ENCODE measurements around the gene CAPN3.
"Not testable (repeated sequence)": the region's sequence is repeated elsewhere in the genome, so short reads cannot be mapped to it uniquely, and the experiment has no call there.

Gene CAPN3

DNA sequence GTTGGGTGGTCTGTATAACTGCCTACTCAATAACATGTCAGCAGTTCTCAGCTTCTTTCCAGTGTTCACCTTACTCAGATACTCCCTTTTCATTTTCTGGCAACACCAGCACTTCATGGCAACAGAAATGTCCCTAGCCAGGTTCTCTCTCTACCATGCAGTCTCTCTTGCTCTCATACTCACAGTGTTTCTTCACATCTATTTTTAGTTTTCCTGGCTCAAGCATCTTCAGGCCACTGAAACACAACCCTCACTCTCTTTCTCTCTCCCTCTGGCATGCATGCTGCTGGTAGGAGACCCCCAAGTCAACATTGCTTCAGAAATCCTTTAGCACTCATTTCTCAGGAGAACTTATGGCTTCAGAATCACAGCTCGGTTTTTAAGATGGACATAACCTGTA is at the start of gene CAPN3:
CAPN3 (plus strand) TSS at position 253 of the 400 bp plus-strand sequence. CDS start 305 bp downstream, outside the sequence.
- POLR2A ChIA-PET: no interaction called here
- no peak for DNase-seq (ENCODE audit: extremely low spot score)
- CTCF ChIA-PET: no interaction called here
- TF ChIP-seq CTCF (IDR thresholded peaks at IDR 0.05; ENCODE audit: control extremely low read depth, extremely low read depth, low read depth, missing control alignments): no peak

DNA sequence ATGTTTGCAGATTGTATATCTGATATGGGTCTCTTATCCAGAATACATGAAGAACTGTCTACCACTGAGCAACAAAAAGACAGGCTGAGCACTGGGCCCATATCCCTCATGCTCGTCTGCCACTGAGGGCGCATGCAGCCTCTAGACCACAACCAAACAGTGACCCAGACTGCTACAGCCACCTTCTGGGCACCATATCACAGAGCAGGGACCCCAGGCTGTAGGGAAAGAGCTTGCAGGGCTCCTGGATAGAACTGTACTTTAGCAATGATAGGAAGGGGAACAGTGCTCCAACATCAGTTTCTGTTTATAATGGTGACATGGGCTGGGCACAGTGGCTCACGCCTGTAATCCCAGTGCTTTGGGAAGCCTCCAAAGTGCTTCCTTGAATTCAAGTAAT is 45.8 kb upstream of the CAPN3 start:
- POLR2A ChIA-PET: no interaction called here
- DNase-seq (ENCODE audit: extremely low spot score): no peak
- no peak for TF ChIP-seq CTCF (IDR thresholded peaks at IDR 0.05; ENCODE audit: control extremely low read depth, extremely low read depth, low read depth, missing control alignments)
- CTCF ChIA-PET: interaction anchor here (1.7 kb wide), 1 partner anchor 21 kb away, joined by 4 read pairs; no protein-coding TSS in a partner anchor

- CTCF ChIA-PET: interaction anchor here (1.7 kb wide), 1 partner anchor 20 kb away, joined by 4 read pairs; no protein-coding TSS in a partner anchor
- no peak for TF ChIP-seq CTCF (IDR thresholded peaks at IDR 0.05; ENCODE audit: control extremely low read depth, extremely low read depth, low read depth, missing control alignments)
- POLR2A ChIA-PET: interaction anchor here (0.7 kb wide), 1 partner anchor 153 kb away, joined by 3 read pairs; no protein-coding TSS in a partner anchor
- no peak for DNase-seq (ENCODE audit: extremely low spot score)
Observed at GRCh38 chr15:42314818-42315217, 44.5 kb upstream of the CAPN3 start.

DNA sequence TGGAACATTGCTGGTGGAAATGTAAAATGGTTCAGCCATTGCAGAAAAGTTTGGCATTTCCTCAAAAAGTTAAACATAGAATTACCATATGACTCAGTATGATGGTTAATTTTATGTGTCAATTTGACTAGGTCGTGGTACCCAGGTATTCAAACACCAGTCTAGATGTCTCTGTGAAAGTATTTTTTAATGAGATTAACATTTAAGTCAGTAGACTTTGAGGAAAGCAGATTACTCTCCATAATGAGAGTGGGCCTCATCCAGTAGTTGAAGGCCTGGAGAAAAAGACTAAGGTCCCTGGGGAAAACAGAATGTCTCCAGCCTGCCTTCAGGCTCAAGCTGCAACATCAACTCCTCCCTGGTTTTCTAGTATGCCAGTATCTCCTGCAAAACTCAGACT is 43.8 kb upstream of the CAPN3 start:
- ChIA-PET CTCF (no interaction called here), POLR2A (no interaction called here)
- TF ChIP-seq CTCF (IDR thresholded peaks at IDR 0.05; ENCODE audit: control extremely low read depth, extremely low read depth, low read depth, missing control alignments): no peak
- DNase-seq (ENCODE audit: extremely low spot score): no peak

DNA sequence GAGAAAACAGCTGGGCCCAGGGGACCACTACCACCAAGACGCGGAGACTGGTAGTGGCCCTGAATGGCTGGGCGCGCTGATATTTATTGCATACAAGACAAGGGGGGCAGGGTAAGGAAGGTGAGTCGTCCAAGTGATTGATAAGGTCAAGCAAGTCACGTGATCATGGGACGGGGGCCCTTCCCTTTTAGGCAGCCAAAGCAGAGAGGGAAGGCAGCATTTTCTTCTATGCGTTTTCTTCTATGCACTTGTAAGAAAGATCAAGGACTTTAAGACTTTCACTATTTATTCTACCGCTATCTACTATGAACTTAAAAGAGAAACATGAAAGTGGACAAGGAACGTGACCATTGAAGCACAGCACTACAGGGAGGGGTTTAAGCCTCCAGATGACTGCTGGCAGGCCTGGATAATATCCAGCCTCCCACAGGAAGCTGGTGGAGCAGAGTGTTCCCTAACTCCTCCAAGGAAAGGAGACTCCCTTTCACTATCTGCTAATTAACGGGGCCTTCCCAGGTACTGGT is 43.0 kb upstream of the CAPN3 start:
- POLR2A ChIA-PET; DNase-seq (ENCODE audit: extremely low spot score): not testable (repeated sequence)
- CTCF ChIA-PET: interaction anchor here (4.2 kb wide), 1 partner anchor 13 kb away, joined by 15 read pairs; no protein-coding TSS in a partner anchor

DNA sequence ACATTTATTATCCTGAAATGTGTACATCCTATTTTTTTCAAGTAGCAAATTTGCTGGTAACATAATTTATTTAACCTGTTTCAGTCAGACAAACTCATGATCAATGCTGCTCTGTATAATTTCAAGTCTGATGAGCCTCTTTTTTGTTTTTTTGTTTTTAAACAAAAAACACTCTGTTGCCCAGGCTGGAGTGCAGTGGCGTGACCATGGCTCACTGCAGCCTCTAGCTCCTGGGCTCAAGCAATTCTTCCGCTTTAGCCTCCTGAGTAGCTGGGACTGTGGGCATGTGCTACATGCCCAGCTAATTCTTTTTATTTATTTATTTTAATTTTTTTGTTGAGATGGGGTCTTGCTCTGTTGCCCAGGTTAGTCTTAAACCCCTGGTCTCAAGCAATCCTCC is 40.1 kb upstream of the CAPN3 start:
- POLR2A ChIA-PET: no interaction called here
- TF ChIP-seq CTCF (IDR thresholded peaks at IDR 0.05; ENCODE audit: control extremely low read depth, extremely low read depth, low read depth, missing control alignments): no peak
- no peak for DNase-seq (ENCODE audit: extremely low spot score)
- CTCF ChIA-PET: interaction anchor here (4.2 kb wide), 1 partner anchor 10 kb away, joined by 15 read pairs; no protein-coding TSS in a partner anchor

DNA sequence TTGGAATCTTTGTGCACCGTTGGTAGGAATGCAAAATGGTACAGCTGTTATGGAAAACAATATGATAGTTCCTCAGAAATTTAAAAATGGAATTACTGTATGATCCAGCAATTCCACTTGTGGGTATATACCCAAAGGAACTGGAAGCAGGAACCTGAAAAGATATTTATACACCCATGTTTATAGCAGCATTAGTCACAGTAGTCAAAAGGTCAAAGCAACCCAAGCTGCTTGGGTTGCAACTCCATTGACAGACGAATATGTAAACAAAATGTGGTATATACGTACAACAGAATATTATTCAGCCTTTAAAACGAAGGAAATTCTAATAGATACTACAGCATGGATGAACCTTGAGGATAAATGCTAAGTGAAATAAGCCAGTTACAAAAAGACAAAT is 35.0 kb upstream of the CAPN3 start:
- ChIA-PET CTCF (no interaction called here), POLR2A (no interaction called here)
- no peak for DNase-seq (ENCODE audit: extremely low spot score)
- TF ChIP-seq CTCF (IDR thresholded peaks at IDR 0.05; ENCODE audit: control extremely low read depth, extremely low read depth, low read depth, missing control alignments): no peak
